ENCODE measurements around the gene PRSS8. TPM values are rescaled to one million over a fixed set of nuclear protein-coding genes. Genes with fewer than 3 reads are reported as not detected.

Gene PRSS8
- polyA plus RNA-seq, 1 donor from 2014 or later, result not detected

GRCh38 chr16:31130336-31130891, 5.1 kb downstream of the PRSS8 start:
- Histone ChIP-seq H3K27me3 (ENCODE audit: insufficient read depth, low read depth, low read length) (no peaks in the 10 kb centered on the region), H3K36me3 (ENCODE audit: insufficient read depth, low read length) (no peaks in the 10 kb centered on the region), H3F3A (ENCODE audit: insufficient read depth, low read length, poor library complexity, severe bottlenecking) (no peaks in the 10 kb centered on the region), H3K9me3 (ENCODE audit: low read length) (no peaks in the 10 kb centered on the region), H3K4me2 (ENCODE audit: low read length) (no peak overlapping the region), H3K4me3 (ENCODE audit: low read length) (no peak overlapping the region), H3K9ac (ENCODE audit: low read length) (no peak overlapping the region), H3K9me2 (ENCODE audit: insufficient read depth, low read length) (no peaks in the 10 kb centered on the region), H2AFZ (ENCODE audit: low read depth, low read length) (no peak overlapping the region), H4K20me1 (ENCODE audit: insufficient read depth) (no peaks in the 10 kb centered on the region), H3K27ac (ENCODE audit: low read length) (no peak overlapping the region), H3K79me2 (replicated peaks; ENCODE audit: insufficient read depth, low read length) (no peaks in the 10 kb centered on the region)
- no peak for TF ChIP-seq SMC3 (conservative IDR thresholded peaks at IDR 0.05; ENCODE audit: poor library complexity)
- TF ChIP-seq RAD21 (conservative IDR thresholded peaks at IDR 0.05), result no peak
- no peak for TF ChIP-seq EZH2 (IDR thresholded peaks at IDR 0.05; ENCODE audit: borderline replicate concordance, insufficient read depth, low read length, poor library complexity, severe bottlenecking)
- no peak for TF ChIP-seq TAF1 (IDR thresholded peaks at IDR 0.05; ENCODE audit: low read depth)

GRCh38 chr16:31129568-31130335, 5.8 kb downstream of the PRSS8 start:
- no peak overlapping the region for H3K9ac ChIP-seq (ENCODE audit: low read length)
- no peak overlapping the region for H3K4me2 ChIP-seq (ENCODE audit: low read length)
- H3K9me2 ChIP-seq (ENCODE audit: insufficient read depth, low read length), result no peaks in the 10 kb centered on the region
- H2AFZ ChIP-seq (ENCODE audit: low read depth, low read length), result no peak overlapping the region
- no peaks in the 10 kb centered on the region for H3F3A ChIP-seq (ENCODE audit: insufficient read depth, low read length, poor library complexity, severe bottlenecking)
- H3K27me3 ChIP-seq (ENCODE audit: insufficient read depth, low read depth, low read length), result no peaks in the 10 kb centered on the region
- H3K4me3 ChIP-seq (ENCODE audit: low read length), result no peak overlapping the region
- H3K27ac ChIP-seq (ENCODE audit: low read length), result no peak overlapping the region
- no peaks in the 10 kb centered on the region for H3K79me2 ChIP-seq (replicated peaks; ENCODE audit: insufficient read depth, low read length)
- no peaks in the 10 kb centered on the region for H3K9me3 ChIP-seq (ENCODE audit: low read length)
- H4K20me1 ChIP-seq (ENCODE audit: insufficient read depth), result no peaks in the 10 kb centered on the region
- TF ChIP-seq MXI1 (conservative IDR thresholded peaks at IDR 0.05; ENCODE audit: poor library complexity, severe bottlenecking) (no peak), EZH2 (IDR thresholded peaks at IDR 0.05; ENCODE audit: borderline replicate concordance, insufficient read depth, low read length, poor library complexity, severe bottlenecking) (no peak), SMC3 (conservative IDR thresholded peaks at IDR 0.05; ENCODE audit: poor library complexity) (no peak), CTCF (IDR thresholded peaks at IDR 0.05; ENCODE audit: poor library complexity, severe bottlenecking) (no peak), RAD21 (conservative IDR thresholded peaks at IDR 0.05) (no peak), POLR2AphosphoS5 (IDR thresholded peaks at IDR 0.05) (no peak), TAF1 (IDR thresholded peaks at IDR 0.05; ENCODE audit: low read depth) (no peak), REST (IDR thresholded peaks at IDR 0.05; ENCODE audit: borderline replicate concordance) (no peak), EP300 (conservative IDR thresholded peaks at IDR 0.05; ENCODE audit: poor library complexity, severe bottlenecking) (no peak)
- no peaks in the 10 kb centered on the region for H3K36me3 ChIP-seq (ENCODE audit: insufficient read depth, low read length)

Data from neural cell (in vitro differentiated cells).